ENCODE results near the gene UTP15.

Gene UTP15

DNA sequence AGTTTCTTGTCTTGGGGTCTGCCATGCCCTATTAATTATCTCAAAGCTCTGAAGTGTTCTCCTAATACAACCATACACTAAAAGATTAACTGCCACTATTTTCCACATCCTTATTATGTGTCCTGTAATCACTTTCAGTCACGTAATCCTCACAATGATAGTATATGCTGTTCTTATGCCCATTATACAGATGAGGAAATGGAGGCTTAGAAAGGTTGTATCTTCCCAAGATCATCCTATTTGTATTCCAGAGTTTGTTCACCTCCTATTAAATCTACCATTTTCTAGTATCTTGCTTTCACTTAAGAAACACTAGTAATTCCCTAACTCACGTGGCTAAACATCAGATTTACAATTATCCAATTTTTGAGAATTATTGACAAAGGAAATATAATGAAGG lies 57.5 kb downstream of the UTP15 start:
- DNase-seq (ENCODE audit: low read depth in 2 of 2): no peak

- no peak for DNase-seq (ENCODE audit: low read depth in 2 of 2)
Observed at GRCh38 chr5:73623901-73624404, 58.4 kb downstream of the UTP15 start.

DNA sequence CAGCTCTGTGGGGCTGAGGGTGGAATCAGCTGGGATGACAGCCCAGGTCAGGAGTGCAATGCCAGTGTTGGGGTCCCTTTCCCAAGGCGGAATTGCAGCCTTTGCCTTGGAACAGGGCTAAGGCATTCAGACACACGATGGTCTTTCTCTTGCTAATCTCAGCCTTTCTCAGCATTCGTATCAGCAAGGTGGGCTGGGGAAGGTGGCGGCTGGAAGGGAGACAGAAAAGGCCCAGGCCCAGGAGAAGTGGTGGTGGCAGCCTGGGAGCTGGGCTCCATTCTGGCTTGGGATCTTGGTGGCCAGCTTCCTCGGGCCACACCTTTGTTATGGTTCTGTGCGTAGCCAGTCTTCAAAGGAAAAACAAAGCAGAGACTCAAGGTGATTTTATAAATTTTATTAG lies 59.3 kb downstream of the UTP15 start:
- DNase-seq (ENCODE audit: low read depth in 2 of 2): no peak

GRCh38 chr5:73625372-73625943 lies 59.9 kb downstream of the UTP15 start:
- no peak for DNase-seq (ENCODE audit: low read depth in 2 of 2)

DNA sequence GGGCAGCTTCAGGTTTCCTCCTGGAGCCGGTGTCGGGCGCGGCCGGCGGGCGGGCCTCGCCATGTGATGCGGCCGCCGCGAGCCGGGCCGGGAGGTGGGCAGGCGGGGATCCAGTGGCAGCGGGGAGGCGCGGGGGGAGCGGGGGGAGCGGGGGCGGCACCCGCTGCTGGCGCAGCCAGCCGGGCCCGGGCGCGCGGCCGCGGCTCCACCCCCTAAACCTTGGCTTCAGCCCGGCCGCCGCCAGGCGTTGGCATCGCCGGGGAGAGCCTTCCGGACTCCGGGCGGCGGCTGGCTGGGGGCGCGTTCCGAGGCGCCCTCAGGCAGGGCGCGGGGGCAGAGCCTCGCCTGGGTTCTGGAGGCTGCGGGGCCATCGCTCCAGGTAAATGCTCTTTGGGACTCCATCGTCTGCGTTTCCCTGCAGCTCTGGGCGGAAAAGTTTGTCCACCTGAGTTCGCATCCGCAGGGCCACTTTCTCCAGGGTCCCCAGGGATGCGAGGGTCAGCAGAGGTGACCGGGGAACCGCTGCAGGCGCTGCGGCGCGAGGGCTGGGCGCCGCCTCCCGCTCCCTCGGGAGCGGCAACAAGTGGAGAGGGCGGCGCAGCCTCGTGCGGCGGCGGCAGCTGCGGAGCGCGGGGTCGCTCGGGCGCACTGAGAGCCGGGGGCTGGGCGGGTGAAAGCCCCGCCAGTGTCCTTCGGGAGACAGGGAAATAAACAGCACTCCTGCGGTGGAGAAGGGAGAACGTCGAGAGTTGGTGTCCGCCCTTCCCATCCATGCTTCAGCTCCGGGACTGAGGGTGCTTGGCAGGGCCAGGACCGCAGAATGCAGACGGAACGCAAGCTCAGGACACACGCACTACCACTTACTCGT lies 60.6 kb downstream of the UTP15 start, which contains the start of gene ARHGEF28:
Gene ARHGEF28, plus strand, starts transcription at position 253 of the 868 bp plus-strand sequence. CDS start 58,656 bp downstream, outside the sequence.
- DNase-seq (ENCODE audit: low read depth in 2 of 2): peak in 1 of 2 donors; percentile 4

GRCh38 chr5:73626814-73627313 lies 61.3 kb downstream of the UTP15 start:
- no peak for DNase-seq (ENCODE audit: low read depth in 2 of 2)

DNA sequence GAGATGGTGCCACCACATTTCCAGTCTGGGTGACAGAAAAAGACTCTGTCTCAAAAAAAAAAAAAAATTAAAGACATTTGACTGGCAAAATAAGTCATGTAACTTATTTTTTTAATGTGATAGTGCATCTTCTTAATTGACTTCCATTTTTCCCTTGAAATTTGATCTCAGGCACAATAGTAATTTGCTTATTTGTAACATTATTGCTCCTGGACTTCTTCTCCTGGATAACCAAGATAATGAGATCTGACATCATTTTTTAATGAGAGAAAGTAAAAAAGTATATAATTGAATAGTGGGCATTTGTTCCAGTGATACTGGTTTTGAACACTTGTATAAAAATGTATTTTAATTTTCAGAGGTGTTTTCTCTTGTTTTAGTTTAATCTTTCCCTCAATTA lies 63.9 kb downstream of the UTP15 start:
- no peak for DNase-seq (ENCODE audit: low read depth in 2 of 2)

- no peak for DNase-seq (ENCODE audit: low read depth in 2 of 2)
Observed at GRCh38 chr5:73630765-73631164, 65.2 kb downstream of the UTP15 start.

DNA sequence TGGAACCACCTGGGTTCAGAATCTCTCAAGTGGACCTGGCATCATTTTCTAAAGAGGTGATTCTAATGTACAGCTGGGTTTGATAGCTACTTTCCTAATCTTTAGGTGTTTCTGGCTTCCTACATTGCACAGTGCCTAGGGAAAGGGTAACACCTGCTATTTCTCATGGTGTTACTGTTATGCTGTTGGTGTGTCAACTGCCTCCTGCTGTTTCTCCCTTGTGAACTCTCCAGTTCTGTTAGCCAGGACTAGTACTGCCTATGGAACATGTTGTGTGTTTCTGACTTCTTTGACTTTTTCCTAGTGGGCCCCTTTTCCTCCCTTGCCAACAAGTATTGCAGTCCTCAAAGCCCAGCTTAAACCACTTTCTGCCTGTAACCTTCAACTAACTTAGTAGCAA lies 66.0 kb downstream of the UTP15 start:
- DNase-seq (ENCODE audit: low read depth in 2 of 2): no peak
